Natural killer cell (primary cell): ENCODE data around the gene CD70. TPM values are rescaled to one million over a fixed set of nuclear protein-coding genes. Genes with fewer than 3 reads are reported as not detected.

Experiments
- ATAC-seq, 3 donors: fragments of 150-1000 bp in 2 of 3; fragments of 200-7000 bp in 1 of 3; cut with Tn5 transposase; 1 replicate in 1 of 3; 2 replicates in 2 of 3; pipeline ENCODE4 v1.10.0; 2021; ENCODE audit warnings: mild to moderate bottlenecking in 2 of 3, moderate library complexity in 2 of 3
- DNase-seq, 2 donors: peaks; one replicate each; pipeline versions ENCODE4 v3.0.0 to v3.0.0-alpha.2; 2013 to 2021; ENCODE audit warnings: mixed read lengths in 1 of 2
- H3K27ac ChIP-seq: one replicate; pipeline ENCODE4 v1.5.1; 2013; ENCODE audit warnings: mild to moderate bottlenecking, low read length
- H3K27me3 ChIP-seq: one replicate; pipeline ENCODE4 v1.6.1; 2013; ENCODE audit warnings: low read length; ENCODE audit not compliant: control insufficient read depth, insufficient read depth
- H3K36me3 ChIP-seq: one replicate; pipeline ENCODE4 v1.6.1; 2013; ENCODE audit warnings: low read length; ENCODE audit not compliant: control insufficient read depth, insufficient read depth
- H3K4me1 ChIP-seq: one replicate; pipeline ENCODE4 v1.6.1; 2013; ENCODE audit warnings: low read length; ENCODE audit not compliant: control insufficient read depth, insufficient read depth
- H3K4me3 ChIP-seq: one replicate; pipeline ENCODE4 v1.5.1; 2013; ENCODE audit warnings: low read length
- H3K9me3 ChIP-seq: one replicate; pipeline ENCODE4 v1.6.1; 2013; ENCODE audit warnings: low read length; ENCODE audit not compliant: control insufficient read depth, insufficient read depth
- H3K27ac Mint-ChIP-seq, 2 donors: one replicate each; pipeline ENCODE4 v1.8.0; 2022; ENCODE audit warnings: mild to moderate bottlenecking in 2 of 2, mixed read lengths in 2 of 2, moderate library complexity in 1 of 2
- H3K27me3 Mint-ChIP-seq, 2 donors: one replicate each; pipeline ENCODE4 v1.8.0; 2022; ENCODE audit warnings: low read depth in 2 of 2, mixed read lengths in 2 of 2
- H3K36me3 Mint-ChIP-seq: one replicate; pipeline ENCODE4 v1.8.0; 2022; ENCODE audit warnings: mixed read lengths
- H3K4me1 Mint-ChIP-seq, 2 donors: one replicate each; pipeline ENCODE4 v1.8.0; 2022; ENCODE audit warnings: mixed read lengths in 2 of 2
- H3K4me3 Mint-ChIP-seq: one replicate; pipeline ENCODE4 v1.8.0; 2022; ENCODE audit warnings: mild to moderate bottlenecking, moderate library complexity, mixed read lengths
- H3K9me3 Mint-ChIP-seq, 2 donors: one replicate each; pipeline ENCODE4 v1.8.0; 2022; ENCODE audit warnings: mixed read lengths in 2 of 2
- WGBS: methylation state at CpG from one replicate; pipeline ENCODE4 v1.1.7; 2013; ENCODE audit warnings: missing lambda C conversion rate; ENCODE audit not compliant: insufficient coverage; 5-methylcytosine and 5-hydroxymethylcytosine counted together
- intact Hi-C: fragments of 100-400 bp; cut with micrococcal nuclease; formaldehyde crosslinking; loops from one replicate; pipeline ENCODE4 v1.14.2; 2022
- total RNA-seq, 4 donors: library from RNA; stranded (reverse); fragments of 120-200 nt in 1 of 4; gene quantifications; one replicate each; pipeline versions ENCODE4 v1.2.3 to v1.2.4, GENCODE V29; 2013 to 2022
- TF ChIP-seq, protein P1 (sequence below): fragments of 200-600 bp; IDR thresholded peaks from one replicate; pipeline ENCODE4 v1.8.0; 2022; ENCODE audit warnings: antibody characterized with exemption

The CD70 gene
- total RNA-seq, 3 donors from 2014 or later (not counting 1 experiment from before 2014, with no cell fraction given) = 0.52 to 1.2 (median 1.2) TPM

- Mint-ChIP-seq H3K9me3 (peaks cover 0 to 6% of the 10 kb centered on the region in 2 donors), H3K27ac (no peak overlapping the region), H3K27me3 (peaks cover 30 to 35% of the 10 kb centered on the region in 2 donors), H3K36me3 (peaks cover 15% of the 10 kb centered on the region), H3K4me1 (no peaks in the 10 kb centered on the region), H3K4me3 (no peak overlapping the region)
- TF ChIP-seq, protein P1, sequence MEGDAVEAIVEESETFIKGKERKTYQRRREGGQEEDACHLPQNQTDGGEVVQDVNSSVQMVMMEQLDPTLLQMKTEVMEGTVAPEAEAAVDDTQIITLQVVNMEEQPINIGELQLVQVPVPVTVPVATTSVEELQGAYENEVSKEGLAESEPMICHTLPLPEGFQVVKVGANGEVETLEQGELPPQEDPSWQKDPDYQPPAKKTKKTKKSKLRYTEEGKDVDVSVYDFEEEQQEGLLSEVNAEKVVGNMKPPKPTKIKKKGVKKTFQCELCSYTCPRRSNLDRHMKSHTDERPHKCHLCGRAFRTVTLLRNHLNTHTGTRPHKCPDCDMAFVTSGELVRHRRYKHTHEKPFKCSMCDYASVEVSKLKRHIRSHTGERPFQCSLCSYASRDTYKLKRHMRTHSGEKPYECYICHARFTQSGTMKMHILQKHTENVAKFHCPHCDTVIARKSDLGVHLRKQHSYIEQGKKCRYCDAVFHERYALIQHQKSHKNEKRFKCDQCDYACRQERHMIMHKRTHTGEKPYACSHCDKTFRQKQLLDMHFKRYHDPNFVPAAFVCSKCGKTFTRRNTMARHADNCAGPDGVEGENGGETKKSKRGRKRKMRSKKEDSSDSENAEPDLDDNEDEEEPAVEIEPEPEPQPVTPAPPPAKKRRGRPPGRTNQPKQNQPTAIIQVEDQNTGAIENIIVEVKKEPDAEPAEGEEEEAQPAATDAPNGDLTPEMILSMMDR = no peak
- no peak overlapping the region for H3K4me3 ChIP-seq
- intact Hi-C loops = no loop called here
- no peaks in the 10 kb centered on the region for H3K4me1 ChIP-seq
- no peaks in the 10 kb centered on the region for H3K27me3 ChIP-seq
- H3K27ac ChIP-seq = no peak overlapping the region
- DNase-seq = no peak
- ATAC-seq = no peak
- 66% methylated on average over 2 of the region's 2 CpGs for WGBS
- H3K36me3 ChIP-seq = no peaks in the 10 kb centered on the region
- H3K9me3 ChIP-seq = no peaks in the 10 kb centered on the region
Observed at GRCh38 chr19:6617374-6617773, 26.4 kb upstream of the CD70 start.

DNA sequence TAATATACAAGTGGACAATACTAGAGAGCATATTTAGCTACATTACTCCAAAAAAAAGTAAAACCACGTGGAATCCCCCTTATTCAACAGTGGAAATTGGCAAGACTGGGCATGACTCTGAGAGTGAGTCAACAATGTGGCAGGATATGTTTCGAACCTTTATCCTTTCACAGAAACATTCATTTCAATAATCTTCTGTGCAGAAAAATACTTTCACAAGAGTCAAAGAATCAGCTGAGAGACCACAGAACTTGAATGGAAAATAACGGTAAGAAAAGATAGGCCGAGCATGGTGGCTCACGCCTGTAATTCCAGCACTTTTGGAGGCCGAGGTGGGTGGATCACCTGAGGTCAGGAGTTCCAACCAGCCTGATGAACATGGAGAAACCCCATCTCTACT is 25.1 kb upstream of the CD70 start:
- Histone ChIP-seq H3K9me3 (no peaks in the 10 kb centered on the region), H3K4me3 (no peak overlapping the region), H3K4me1 (no peaks in the 10 kb centered on the region), H3K27ac (no peak overlapping the region), H3K27me3 (peaks cover 3% of the 10 kb centered on the region), H3K36me3 (no peaks in the 10 kb centered on the region)
- Mint-ChIP-seq H3K9me3 (peaks cover 0 to 6% of the 10 kb centered on the region in 2 donors), H3K27me3 (peaks cover 36 to 41% of the 10 kb centered on the region in 2 donors), H3K4me1 (no peaks in the 10 kb centered on the region), H3K36me3 (peaks cover 15% of the 10 kb centered on the region), H3K27ac (no peak overlapping the region), H3K4me3 (no peak overlapping the region)
- TF ChIP-seq, protein P1 = no peak
- no peak for DNase-seq
- WGBS = 70% methylated on average over 6 of the region's 6 CpGs
- ATAC-seq = no peak
- intact Hi-C loops = no loop called here

DNA sequence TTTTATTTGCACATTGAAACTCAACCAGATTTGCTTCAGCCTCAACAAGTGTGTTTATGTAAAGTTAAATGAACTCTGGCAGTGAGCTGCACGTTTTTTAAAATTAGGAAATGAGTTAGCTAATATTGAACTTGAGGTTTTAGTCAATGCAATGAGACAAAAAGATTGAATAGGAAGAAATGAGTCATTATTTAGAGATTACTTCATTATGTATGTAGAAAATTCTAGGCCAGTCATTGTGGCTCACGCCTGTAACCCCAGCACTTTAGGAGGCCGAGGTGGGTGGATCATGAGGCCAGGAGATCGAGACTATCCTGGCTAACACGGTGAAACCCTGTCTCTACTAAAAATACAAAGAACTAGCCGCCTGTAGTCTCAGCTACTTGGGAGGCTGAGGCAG is 22.8 kb upstream of the CD70 start:
- Mint-ChIP-seq H3K4me1 (no peaks in the 10 kb centered on the region), H3K27me3 (peaks cover 42 to 43% of the 10 kb centered on the region in 2 donors), H3K9me3 (no peaks in the 10 kb centered on the region), H3K36me3 (peaks cover 7% of the 10 kb centered on the region), H3K4me3 (no peak overlapping the region), H3K27ac (no peak overlapping the region)
- no peaks in the 10 kb centered on the region for H3K36me3 ChIP-seq
- intact Hi-C loops = no loop called here
- no peak for ATAC-seq
- no peaks in the 10 kb centered on the region for H3K9me3 ChIP-seq
- no peak overlapping the region for H3K4me3 ChIP-seq
- TF ChIP-seq, protein P1 = no peak
- no peaks in the 10 kb centered on the region for H3K4me1 ChIP-seq
- H3K27me3 ChIP-seq = peaks cover 5% of the 10 kb centered on the region
- WGBS = 32% methylated on average over 2 of the region's 6 CpGs
- no peak for DNase-seq
- no peak overlapping the region for H3K27ac ChIP-seq
